SK-N-MC (cell line): ENCODE results near the gene SDC3.

Experiments
- EZH2 ChIP-seq: fragments of 200-600 bp; sonication (generic); IDR thresholded peaks from one replicate; pipeline ENCODE4 v1.6.1; 2017; ENCODE audit warnings: antibody characterized with exemption
- POLR2AphosphoS5 ChIP-seq: IDR thresholded peaks from 2 replicates; pipeline ENCODE4 v1.6.1; 2012; ENCODE audit warnings: mild to moderate bottlenecking, low read depth, low read length, borderline replicate concordance

GRCh38 chr1:30928171-30928570 lies 19.6 kb upstream of the SDC3 start:
- TF ChIP-seq EZH2 (no peak), POLR2AphosphoS5 (no peak)
